ENCODE results near the gene ADARB2.

ADARB2 gene

GRCh38 chr10:1198453-1199344 lies 538.6 kb downstream of the ADARB2 start:
- H3K4me3 ChIP-seq (ENCODE audit: low read length in 2 of 2), result no peak overlapping the region
- no peak overlapping the region for H3K27ac ChIP-seq (replicated peaks; ENCODE audit: low read length)
- H3K4me2 ChIP-seq (ENCODE audit: insufficient read depth, low read length, poor library complexity, severe bottlenecking), result no peak overlapping the region
- no peak overlapping the region for H3K23ac ChIP-seq (ENCODE audit: low read depth, low read length, poor library complexity)
- H2BK5ac ChIP-seq (ENCODE audit: low read length), result no peak overlapping the region
- no peak for DNase-seq (ENCODE audit: low spot score)
- H2AFZ ChIP-seq (ENCODE audit: low read length), result no peak overlapping the region
- no peak overlapping the region for H4K91ac ChIP-seq (ENCODE audit: low read depth, low read length, poor library complexity)
- H2BK120ac ChIP-seq (ENCODE audit: low read depth, low read length), result peak overlapping the region; percentile 61
- peak overlapping the region; percentile 92 for H3K18ac ChIP-seq (ENCODE audit: low read length)
- H3K4ac ChIP-seq (ENCODE audit: low read length), result no peak overlapping the region
- no peaks in the 10 kb centered on the region for H3K79me1 ChIP-seq (ENCODE audit: low read depth, low read length)
- peaks cover 0 to 32% (median 0%) of the 10 kb centered on the region in 3 experiments for H3K27me3 ChIP-seq (ENCODE audit: control insufficient read depth in 3 of 3, insufficient read depth in 3 of 3, low read depth in 1 of 3, low read length in 3 of 3)
- WGBS, 2 donors (ENCODE audit: extremely low coverage in 2 of 2, insufficient read length in 2 of 2, insufficient replicate concordance in 1 of 2), result no CpG with 5 or more reads among the region's 20 CpGs
- peak overlapping the region; percentile 40 for H3K14ac ChIP-seq (ENCODE audit: low read length)
- H3K9ac ChIP-seq (ENCODE audit: low read depth, low read length, poor library complexity), result no peak overlapping the region
- no peaks in the 10 kb centered on the region for H3K36me3 ChIP-seq (replicated peaks in 1 of 2; ENCODE audit: control insufficient read depth in 2 of 2, insufficient read depth in 2 of 2, low read length in 2 of 2)
- no peaks in the 10 kb centered on the region for H3K9me3 ChIP-seq (replicated peaks in 1 of 2; ENCODE audit: control insufficient read depth in 2 of 2, insufficient read depth in 1 of 2, low read depth in 1 of 2, low read length in 2 of 2)
- H2BK12ac ChIP-seq (ENCODE audit: low read length), result no peak overlapping the region
- peak overlapping the region; percentile 32 for H2AK5ac ChIP-seq (ENCODE audit: low read depth, low read length)
- H3K4me1 ChIP-seq (ENCODE audit: control insufficient read depth in 2 of 2, insufficient read depth in 1 of 2, low read depth in 1 of 2, low read length in 2 of 2), result peaks cover 0 to 10% of the 10 kb centered on the region in 2 donors
- H2BK15ac ChIP-seq (ENCODE audit: low read length), result peak overlapping the region; percentile 12
- H4K8ac ChIP-seq (ENCODE audit: low read depth, low read length), result no peak overlapping the region

- Histone ChIP-seq H2AK5ac (ENCODE audit: low read depth, low read length) (no peak overlapping the region), H3K23ac (ENCODE audit: low read depth, low read length, poor library complexity) (no peak overlapping the region), H3K18ac (ENCODE audit: low read length) (no peak overlapping the region), H2BK12ac (ENCODE audit: low read length) (no peak overlapping the region), H3K27me3 (ENCODE audit: control insufficient read depth in 3 of 3, insufficient read depth in 3 of 3, low read depth in 1 of 3, low read length in 3 of 3) (peaks cover 0 to 42% (median 0%) of the 10 kb centered on the region in 3 experiments), H3K4me1 (ENCODE audit: control insufficient read depth in 2 of 2, insufficient read depth in 1 of 2, low read depth in 1 of 2, low read length in 2 of 2) (peaks cover 0 to 10% of the 10 kb centered on the region in 2 donors), H2AFZ (ENCODE audit: low read length) (no peak overlapping the region), H2BK5ac (ENCODE audit: low read length) (no peak overlapping the region), H3K9ac (ENCODE audit: low read depth, low read length, poor library complexity) (no peak overlapping the region), H4K8ac (ENCODE audit: low read depth, low read length) (no peak overlapping the region), H4K91ac (ENCODE audit: low read depth, low read length, poor library complexity) (no peak overlapping the region), H3K4me2 (ENCODE audit: insufficient read depth, low read length, poor library complexity, severe bottlenecking) (no peak overlapping the region), H2BK15ac (ENCODE audit: low read length) (no peak overlapping the region), H3K27ac (replicated peaks; ENCODE audit: low read length) (no peak overlapping the region), H3K79me1 (ENCODE audit: low read depth, low read length) (no peaks in the 10 kb centered on the region), H3K9me3 (replicated peaks in 1 of 2; ENCODE audit: control insufficient read depth in 2 of 2, insufficient read depth in 1 of 2, low read depth in 1 of 2, low read length in 2 of 2) (no peaks in the 10 kb centered on the region), H2BK120ac (ENCODE audit: low read depth, low read length) (no peak overlapping the region), H3K14ac (ENCODE audit: low read length) (no peak overlapping the region), H3K36me3 (replicated peaks in 1 of 2; ENCODE audit: control insufficient read depth in 2 of 2, insufficient read depth in 2 of 2, low read length in 2 of 2) (no peaks in the 10 kb centered on the region), H3K4me3 (ENCODE audit: low read length in 2 of 2) (no peak overlapping the region), H3K4ac (ENCODE audit: low read length) (no peak overlapping the region)
- no peak for DNase-seq (ENCODE audit: low spot score)
- no CpG with 5 or more reads among the region's 6 CpGs for WGBS, 2 donors (ENCODE audit: extremely low coverage in 2 of 2, insufficient read length in 2 of 2, insufficient replicate concordance in 1 of 2)
Measured at GRCh38 chr10:1197384-1197783, 539.9 kb downstream of the ADARB2 start.

GRCh38 chr10:1196656-1197055 lies 540.7 kb downstream of the ADARB2 start:
- Histone ChIP-seq H2AK5ac (ENCODE audit: low read depth, low read length) (no peak overlapping the region), H3K4ac (ENCODE audit: low read length) (no peak overlapping the region), H2BK15ac (ENCODE audit: low read length) (no peak overlapping the region), H3K14ac (ENCODE audit: low read length) (no peak overlapping the region), H3K27ac (replicated peaks; ENCODE audit: low read length) (no peak overlapping the region), H3K79me1 (ENCODE audit: low read depth, low read length) (no peaks in the 10 kb centered on the region), H2BK12ac (ENCODE audit: low read length) (no peak overlapping the region), H3K9ac (ENCODE audit: low read depth, low read length, poor library complexity) (no peak overlapping the region), H3K27me3 (ENCODE audit: control insufficient read depth in 3 of 3, insufficient read depth in 3 of 3, low read depth in 1 of 3, low read length in 3 of 3) (peaks cover 0 to 49% (median 0%) of the 10 kb centered on the region in 3 experiments), H2BK5ac (ENCODE audit: low read length) (no peak overlapping the region), H3K36me3 (replicated peaks in 1 of 2; ENCODE audit: control insufficient read depth in 2 of 2, insufficient read depth in 2 of 2, low read length in 2 of 2) (no peaks in the 10 kb centered on the region), H3K4me1 (ENCODE audit: control insufficient read depth in 2 of 2, insufficient read depth in 1 of 2, low read depth in 1 of 2, low read length in 2 of 2) (peaks cover 0 to 10% of the 10 kb centered on the region in 2 donors), H2BK120ac (ENCODE audit: low read depth, low read length) (no peak overlapping the region), H3K18ac (ENCODE audit: low read length) (no peak overlapping the region), H3K4me2 (ENCODE audit: insufficient read depth, low read length, poor library complexity, severe bottlenecking) (no peak overlapping the region), H3K4me3 (ENCODE audit: low read length in 2 of 2) (no peak overlapping the region), H4K91ac (ENCODE audit: low read depth, low read length, poor library complexity) (no peak overlapping the region), H3K9me3 (replicated peaks in 1 of 2; ENCODE audit: control insufficient read depth in 2 of 2, insufficient read depth in 1 of 2, low read depth in 1 of 2, low read length in 2 of 2) (no peaks in the 10 kb centered on the region), H4K8ac (ENCODE audit: low read depth, low read length) (no peak overlapping the region), H2AFZ (ENCODE audit: low read length) (no peak overlapping the region), H3K23ac (ENCODE audit: low read depth, low read length, poor library complexity) (no peak overlapping the region)
- no CpG with 5 or more reads among the region's 2 CpGs for WGBS, 2 donors (ENCODE audit: extremely low coverage in 2 of 2, insufficient read length in 2 of 2, insufficient replicate concordance in 1 of 2)
- DNase-seq (ENCODE audit: low spot score), result no peak

GRCh38 chr10:1195828-1196227 lies 541.5 kb downstream of the ADARB2 start:
- H2AK5ac ChIP-seq (ENCODE audit: low read depth, low read length), result no peak overlapping the region
- H3K4me2 ChIP-seq (ENCODE audit: insufficient read depth, low read length, poor library complexity, severe bottlenecking), result no peak overlapping the region
- no peak overlapping the region for H4K91ac ChIP-seq (ENCODE audit: low read depth, low read length, poor library complexity)
- peaks cover 0 to 47% (median 0%) of the 10 kb centered on the region in 3 experiments for H3K27me3 ChIP-seq (ENCODE audit: control insufficient read depth in 3 of 3, insufficient read depth in 3 of 3, low read depth in 1 of 3, low read length in 3 of 3)
- H3K36me3 ChIP-seq (replicated peaks in 1 of 2; ENCODE audit: control insufficient read depth in 2 of 2, insufficient read depth in 2 of 2, low read length in 2 of 2), result no peaks in the 10 kb centered on the region
- H3K18ac ChIP-seq (ENCODE audit: low read length), result no peak overlapping the region
- H2BK12ac ChIP-seq (ENCODE audit: low read length), result no peak overlapping the region
- DNase-seq (ENCODE audit: low spot score), result no peak
- H3K9me3 ChIP-seq (replicated peaks in 1 of 2; ENCODE audit: control insufficient read depth in 2 of 2, insufficient read depth in 1 of 2, low read depth in 1 of 2, low read length in 2 of 2), result no peaks in the 10 kb centered on the region
- H3K14ac ChIP-seq (ENCODE audit: low read length), result no peak overlapping the region
- H3K4me3 ChIP-seq (ENCODE audit: low read length in 2 of 2), result no peak overlapping the region
- H3K23ac ChIP-seq (ENCODE audit: low read depth, low read length, poor library complexity), result no peak overlapping the region
- WGBS, 2 donors (ENCODE audit: extremely low coverage in 2 of 2, insufficient read length in 2 of 2, insufficient replicate concordance in 1 of 2), result no CpG with 5 or more reads among the region's 9 CpGs
- no peak overlapping the region for H2BK120ac ChIP-seq (ENCODE audit: low read depth, low read length)
- H2BK15ac ChIP-seq (ENCODE audit: low read length), result no peak overlapping the region
- no peak overlapping the region for H3K4ac ChIP-seq (ENCODE audit: low read length)
- peaks cover 0 to 10% of the 10 kb centered on the region in 2 donors for H3K4me1 ChIP-seq (ENCODE audit: control insufficient read depth in 2 of 2, insufficient read depth in 1 of 2, low read depth in 1 of 2, low read length in 2 of 2)
- H3K27ac ChIP-seq (replicated peaks; ENCODE audit: low read length), result no peak overlapping the region
- H3K79me1 ChIP-seq (ENCODE audit: low read depth, low read length), result no peaks in the 10 kb centered on the region
- H2BK5ac ChIP-seq (ENCODE audit: low read length), result no peak overlapping the region
- H3K9ac ChIP-seq (ENCODE audit: low read depth, low read length, poor library complexity), result no peak overlapping the region
- no peak overlapping the region for H4K8ac ChIP-seq (ENCODE audit: low read depth, low read length)
- peak overlapping the region; percentile 21 for H2AFZ ChIP-seq (ENCODE audit: low read length)
